LNCAP (cell line): ENCODE measurements around the gene RPL39L.

ENCODE experiments used
- CTCF ChIP-seq: fragments of 450-650 bp; IDR thresholded peaks from 2 replicates; pipeline ENCODE4 v1.5.1; 2017; ENCODE audit warnings: mild to moderate bottlenecking

Gene RPL39L

GRCh38 chr3:187077085-187077484, 62.2 kb downstream of the RPL39L start:
- TF ChIP-seq CTCF = no peak

GRCh38 chr3:187076297-187076696, 63.0 kb downstream of the RPL39L start:
- TF ChIP-seq CTCF = no peak

DNA sequence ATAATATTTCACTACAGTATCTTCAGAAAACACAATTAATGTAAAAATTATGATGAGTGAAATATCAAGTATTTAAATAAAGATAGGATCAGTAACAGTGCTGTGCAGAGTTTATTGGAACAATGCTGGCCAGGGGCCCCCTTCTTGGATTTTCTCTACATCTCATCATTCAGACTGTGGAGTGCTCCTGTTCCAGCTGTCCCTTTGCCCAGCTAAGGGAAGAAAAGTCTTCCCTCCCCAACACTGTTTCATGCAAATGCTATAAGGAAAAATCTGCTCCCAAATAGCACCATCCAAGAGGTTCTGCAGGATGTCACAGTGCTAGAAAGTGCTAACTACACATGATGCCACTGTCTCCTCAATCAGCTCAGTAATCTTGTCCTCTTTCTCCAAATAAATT, 64.5 kb downstream of the RPL39L start:
- TF ChIP-seq CTCF = no peak

GRCh38 chr3:187073581-187074098, 65.7 kb downstream of the RPL39L start:
- no peak for TF ChIP-seq CTCF

DNA sequence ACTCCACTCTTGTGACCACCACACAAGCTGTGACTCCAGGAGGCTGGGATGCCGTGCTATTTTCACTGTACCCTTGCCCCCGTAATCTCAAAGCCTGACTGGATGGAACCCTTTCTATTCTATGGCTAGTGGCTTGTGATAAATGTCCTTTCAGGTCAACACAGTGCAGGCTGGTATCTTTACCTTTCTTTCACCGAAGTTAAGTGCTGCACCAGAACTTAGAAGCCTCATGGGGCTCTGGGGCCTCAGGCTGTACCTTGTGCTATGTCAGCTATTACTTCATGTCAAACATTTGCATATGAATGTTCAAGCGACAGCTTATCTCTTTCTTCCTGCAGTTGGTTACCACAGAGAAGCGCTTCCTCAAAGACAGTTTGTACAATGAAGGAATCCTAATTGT, 66.8 kb downstream of the RPL39L start:
- no peak for TF ChIP-seq CTCF

- no peak for TF ChIP-seq CTCF
These were observed 67.2 kb downstream of the RPL39L start for GRCh38 chr3:187072102-187072501.
